CD4-positive, alpha-beta T cell (primary cell): ENCODE results near the gene ERO1A. TPM values are rescaled to one million over a fixed set of nuclear protein-coding genes. Genes with fewer than 3 reads are reported as not detected.

Experiments used
- ATAC-seq: fragments of 200-7000 bp; cut with Tn5 transposase; one replicate; pipeline ENCODE4 v1.10.0; 2022; ENCODE audit warnings: mild to moderate bottlenecking; ENCODE audit not compliant: poor library complexity
- CTCF ChIA-PET: fragments of 350-600 bp; sonication (Branson Sonifier 250); formaldehyde crosslinking; loops from one replicate; lab custom pipeline; 2021; ENCODE audit warnings: antibody characterized with exemption, inconsistent platforms; lab: Charles Lee
- POLR2A ChIA-PET: fragments of 350-600 bp; sonication (Branson Sonifier 250); formaldehyde crosslinking; loops from one replicate; lab custom pipeline; 2021; ENCODE audit warnings: antibody characterized with exemption, inconsistent platforms; lab: Charles Lee
- DNase-seq, 14 experiments: peaks; one replicate each; pipeline ENCODE4 v3.0.0-alpha.2; 2013 to 2020; ENCODE audit warnings: mixed read lengths in 2 of 14
- H3K27ac ChIP-seq, 2 donors: one replicate each; pipeline versions ENCODE4 v1.5.1 to v1.7.0; 2013; ENCODE audit warnings: low read length in 2 of 2, low read depth in 1 of 2, mild to moderate bottlenecking in 1 of 2
- H3K27me3 ChIP-seq, 2 experiments: 1 replicate in 1 of 2; 2 replicates in 1 of 2; pipeline versions ENCODE4 v1.6.1 to v1.7.0; 2013; ENCODE audit warnings: low read length in 2 of 2, control low read depth in 1 of 2, mild to moderate bottlenecking in 1 of 2, moderate library complexity in 1 of 2; ENCODE audit not compliant: insufficient read depth in 2 of 2, control insufficient read depth in 1 of 2
- H3K36me3 ChIP-seq: one replicate; pipeline ENCODE4 v1.6.1; 2013; ENCODE audit warnings: low read length, control low read depth; ENCODE audit not compliant: insufficient read depth
- H3K4me1 ChIP-seq: one replicate; pipeline ENCODE4 v1.6.1; 2013; ENCODE audit warnings: low read length, control low read depth; ENCODE audit not compliant: insufficient read depth
- H3K4me3 ChIP-seq: one replicate; pipeline ENCODE4 v1.5.1; 2013; ENCODE audit warnings: mild to moderate bottlenecking, low read length, moderate library complexity
- H3K9me3 ChIP-seq, 2 experiments: 1 replicate in 1 of 2; 2 replicates in 1 of 2; pipeline versions ENCODE4 v1.6.1 to v1.7.0; 2013; ENCODE audit warnings: low read length in 2 of 2, mild to moderate bottlenecking in 2 of 2, control low read depth in 1 of 2, moderate library complexity in 1 of 2; ENCODE audit not compliant: control insufficient read depth in 1 of 2, insufficient read depth in 1 of 2
- H3K27ac Mint-ChIP-seq: one replicate; pipeline ENCODE4 v1.8.0; 2020; ENCODE audit warnings: mixed read lengths
- H3K27me3 Mint-ChIP-seq: one replicate; pipeline ENCODE4 v1.8.0; 2021; ENCODE audit warnings: mixed read lengths
- H3K36me3 Mint-ChIP-seq: one replicate; pipeline ENCODE4 v1.8.0; 2021; ENCODE audit warnings: low read depth, mixed read lengths
- H3K4me1 Mint-ChIP-seq: one replicate; pipeline ENCODE4 v1.8.0; 2021; ENCODE audit warnings: low read depth, mixed read lengths
- H3K4me3 Mint-ChIP-seq: one replicate; pipeline ENCODE4 v1.8.0; 2020; ENCODE audit warnings: mild to moderate bottlenecking, mixed read lengths
- H3K9me3 Mint-ChIP-seq: one replicate; pipeline ENCODE4 v1.8.0; 2020; ENCODE audit warnings: mixed read lengths
- intact Hi-C, 2 experiments: fragments of 100-400 bp; cut with DNase I in 1 of 2; cut with micrococcal nuclease in 1 of 2; formaldehyde crosslinking; loops; one replicate each; pipeline versions ENCODE4 v1.15.1 to v1.9.0; 2023 to 2025; cut with DNase I, micrococcal nuclease
- polyA plus RNA-seq, 2 donors: library from polyadenylated mRNA; unstranded; fragments of 120-200 nt; gene quantifications; one replicate each; pipeline ENCODE4 v1.2.1, GENCODE V29; 2013
- total RNA-seq, 174 experiments: library from RNA in 2 of 174; stranded (reverse) in 2 of 174; gene quantifications; one replicate each; pipeline ENCODE4 v1.2.3 and lab custom pipeline; 2021 to 2026
- TF ChIP-seq, protein P1 (sequence below): fragments of 200-600 bp; IDR thresholded peaks from one replicate; pipeline ENCODE4 v1.8.0; 2022; ENCODE audit warnings: antibody characterized with exemption, mild to moderate bottlenecking

Gene ERO1A, protein sequence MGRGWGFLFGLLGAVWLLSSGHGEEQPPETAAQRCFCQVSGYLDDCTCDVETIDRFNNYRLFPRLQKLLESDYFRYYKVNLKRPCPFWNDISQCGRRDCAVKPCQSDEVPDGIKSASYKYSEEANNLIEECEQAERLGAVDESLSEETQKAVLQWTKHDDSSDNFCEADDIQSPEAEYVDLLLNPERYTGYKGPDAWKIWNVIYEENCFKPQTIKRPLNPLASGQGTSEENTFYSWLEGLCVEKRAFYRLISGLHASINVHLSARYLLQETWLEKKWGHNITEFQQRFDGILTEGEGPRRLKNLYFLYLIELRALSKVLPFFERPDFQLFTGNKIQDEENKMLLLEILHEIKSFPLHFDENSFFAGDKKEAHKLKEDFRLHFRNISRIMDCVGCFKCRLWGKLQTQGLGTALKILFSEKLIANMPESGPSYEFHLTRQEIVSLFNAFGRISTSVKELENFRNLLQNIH
- 10 to 100 TPM; 58.6 to 60.7 TPM for total RNA-seq
- polyA plus RNA-seq (2013, experiment 1 of 2), result 56.3 TPM
- polyA plus RNA-seq (2013, experiment 2 of 2), result 64.4 TPM
- 74.2 to 310 (median 155) reads per million in 172 experiments for total RNA-seq (lab: John Stamatoyannopoulos, UW)

DNA sequence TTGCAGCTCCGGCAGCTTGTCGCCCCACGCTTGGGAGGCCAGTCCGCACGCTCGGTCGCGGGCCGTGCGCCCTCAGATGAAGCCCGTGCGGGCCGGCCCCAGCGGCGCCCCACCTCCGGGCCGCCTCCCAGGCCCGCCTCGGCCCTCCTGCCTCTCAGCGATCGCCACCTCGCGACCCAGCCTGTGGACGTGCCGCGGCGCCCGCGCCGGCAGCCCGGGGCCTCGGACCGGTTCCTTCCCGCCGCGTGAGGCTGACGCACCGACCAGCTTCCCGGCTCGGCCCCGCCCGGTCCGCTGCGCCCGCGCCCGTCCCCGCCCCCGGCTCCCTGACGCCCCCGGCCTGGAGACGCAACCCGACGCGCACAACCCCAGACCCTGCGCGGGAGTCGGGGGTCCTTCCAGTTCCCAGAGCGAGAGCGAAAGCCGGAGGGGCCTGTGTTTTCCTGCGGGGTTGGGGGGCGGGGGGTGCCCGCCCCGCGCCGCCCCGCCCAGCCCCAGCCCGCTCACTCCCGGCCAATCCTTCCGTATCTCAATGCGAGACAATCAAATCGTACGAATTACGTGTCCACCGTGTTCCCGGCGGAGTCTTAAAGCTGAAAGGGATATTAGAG lies at the start of gene ERO1A:
Gene ERO1A, minus strand, starts transcription at position 78 of the 611 bp plus-strand sequence. Its CDS starts 77 bp downstream, at position 1.
- Histone ChIP-seq H3K9me3 (no peaks in the 10 kb centered on the region), H3K27me3 (no peaks in the 10 kb centered on the region), H3K4me1 (peaks cover 31% of the 10 kb centered on the region), H3K27ac (peak within 1 kb of the TSS; percentile 54 to 91), H3K4me3 (peak within 1 kb of the TSS; percentile 92), H3K36me3 (no peaks in the 10 kb centered on the region)
- ATAC-seq (peak; percentile 55), DNase-seq (peak in 13 of 14 experiments; percentile 26 to 85 (median 49))
- intact Hi-C loops, result loop anchor here in 1 of 2 experiments (2.0 kb wide), 1 partner anchor 17 kb away; no protein-coding TSS in a partner anchor
- Mint-ChIP-seq H3K9me3 (no peaks in the 10 kb centered on the region), H3K27me3 (no peaks in the 10 kb centered on the region), H3K4me3 (peak within 1 kb of the TSS; percentile 99), H3K4me1 (peaks cover 44% of the 10 kb centered on the region), H3K27ac (peak within 1 kb of the TSS; percentile 89), H3K36me3 (peaks cover 8% of the 10 kb centered on the region)
- ChIA-PET CTCF (interaction anchor here (1.6 kb wide), 1 partner anchor 28 kb away, joined by 4 read pairs; no protein-coding TSS in a partner anchor), POLR2A (interaction anchor here (0.9 to 4.2 kb wide), 19 partner anchors 8 to 458 kb away, joined by 3 to 42 read pairs (median 5); partner anchors contain the start of genes DDHD1, GNPNAT1, GPR137C and PSMC6)
- TF ChIP-seq, protein P1, sequence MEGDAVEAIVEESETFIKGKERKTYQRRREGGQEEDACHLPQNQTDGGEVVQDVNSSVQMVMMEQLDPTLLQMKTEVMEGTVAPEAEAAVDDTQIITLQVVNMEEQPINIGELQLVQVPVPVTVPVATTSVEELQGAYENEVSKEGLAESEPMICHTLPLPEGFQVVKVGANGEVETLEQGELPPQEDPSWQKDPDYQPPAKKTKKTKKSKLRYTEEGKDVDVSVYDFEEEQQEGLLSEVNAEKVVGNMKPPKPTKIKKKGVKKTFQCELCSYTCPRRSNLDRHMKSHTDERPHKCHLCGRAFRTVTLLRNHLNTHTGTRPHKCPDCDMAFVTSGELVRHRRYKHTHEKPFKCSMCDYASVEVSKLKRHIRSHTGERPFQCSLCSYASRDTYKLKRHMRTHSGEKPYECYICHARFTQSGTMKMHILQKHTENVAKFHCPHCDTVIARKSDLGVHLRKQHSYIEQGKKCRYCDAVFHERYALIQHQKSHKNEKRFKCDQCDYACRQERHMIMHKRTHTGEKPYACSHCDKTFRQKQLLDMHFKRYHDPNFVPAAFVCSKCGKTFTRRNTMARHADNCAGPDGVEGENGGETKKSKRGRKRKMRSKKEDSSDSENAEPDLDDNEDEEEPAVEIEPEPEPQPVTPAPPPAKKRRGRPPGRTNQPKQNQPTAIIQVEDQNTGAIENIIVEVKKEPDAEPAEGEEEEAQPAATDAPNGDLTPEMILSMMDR, result no peak

DNA sequence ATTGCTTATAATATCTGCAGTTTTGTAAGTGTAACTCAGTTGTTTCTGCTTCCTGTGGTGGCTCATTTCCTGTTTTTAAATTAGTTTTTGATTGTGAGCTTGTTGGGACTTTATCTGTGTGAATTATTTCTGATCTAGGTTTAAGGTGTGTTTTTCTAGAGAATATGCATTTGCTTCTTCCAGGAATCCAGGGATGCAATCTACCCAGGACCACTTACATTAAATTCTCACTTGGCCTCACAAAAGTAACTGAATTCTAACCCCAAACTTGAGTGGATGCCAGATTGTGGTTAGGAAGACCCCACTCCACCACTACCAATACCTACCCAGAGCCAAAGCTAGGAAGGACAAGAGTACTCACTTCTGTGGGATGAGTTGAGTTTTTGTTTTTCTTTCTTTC lies 46.5 kb upstream of the ERO1A start:
- H3K36me3 Mint-ChIP-seq, result peaks cover 19% of the 10 kb centered on the region
- H3K27me3 ChIP-seq, result no peaks in the 10 kb centered on the region
- peaks cover 39% of the 10 kb centered on the region for H3K4me1 ChIP-seq
- peaks cover 21% of the 10 kb centered on the region for H3K36me3 ChIP-seq
- no peaks in the 10 kb centered on the region for H3K9me3 ChIP-seq
- peak overlapping the region; percentile 76 for H3K4me3 Mint-ChIP-seq
- peak in 4 of 14 experiments; percentile 21 to 65 (median 46) for DNase-seq
- peak overlapping the region; percentile 98 for H3K27ac Mint-ChIP-seq
- intact Hi-C loops, result loop anchor here in 1 of 2 experiments (1.0 to 5.0 kb wide), 4 partner anchors 35 to 190 kb away; partner anchors contain the start of genes GPR137C, PSMC6 and TXNDC16
- peak; percentile 63 for ATAC-seq
- H3K4me1 Mint-ChIP-seq, result peaks cover 83% of the 10 kb centered on the region
- H3K9me3 Mint-ChIP-seq, result no peaks in the 10 kb centered on the region
- CTCF ChIA-PET, result interaction anchor here (0.9 to 2.0 kb wide), 4 partner anchors 11 to 49 kb away, joined by 3 to 6 read pairs (median 4); partner anchors contain the start of genes GNPNAT1 and STYX
- POLR2A ChIA-PET, result interaction anchor here (0.6 to 4.7 kb wide), 29 partner anchors 8 to 895 kb away, joined by 3 to 113 read pairs (median 5); partner anchors contain the start of genes DDHD1, ERO1A, GNPNAT1 and GPR137C
- no peaks in the 10 kb centered on the region for H3K27me3 Mint-ChIP-seq
- peak overlapping the region; percentile 77 to 81 for H3K27ac ChIP-seq
- TF ChIP-seq, protein P1, result no peak
- peak overlapping the region; percentile 41 for H3K4me3 ChIP-seq

DNA sequence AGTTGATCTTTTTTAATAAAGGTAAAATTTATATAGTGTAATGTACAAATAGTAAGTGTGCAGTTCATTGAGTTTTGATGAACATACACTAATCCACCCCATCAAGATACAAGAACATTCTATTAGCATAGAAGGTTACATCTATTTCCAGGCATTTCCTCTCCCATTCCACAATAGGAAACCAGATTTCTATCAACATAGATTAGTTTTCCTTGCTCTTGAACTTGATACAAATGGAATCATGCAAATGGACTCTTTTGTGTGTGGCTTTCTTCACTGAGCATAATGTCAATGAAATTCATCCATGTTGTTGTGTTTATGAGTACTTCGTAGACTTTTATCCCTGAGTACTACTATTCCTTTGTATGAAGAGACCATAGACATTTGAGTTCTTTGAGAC lies 45.4 kb upstream of the ERO1A start:
- Mint-ChIP-seq H3K9me3 (no peaks in the 10 kb centered on the region), H3K4me1 (peaks cover 86% of the 10 kb centered on the region), H3K27ac (peak overlapping the region; percentile 98), H3K36me3 (peaks cover 17% of the 10 kb centered on the region), H3K27me3 (no peaks in the 10 kb centered on the region), H3K4me3 (peak overlapping the region; percentile 0)
- TF ChIP-seq, protein P1, result no peak
- Histone ChIP-seq H3K9me3 (no peaks in the 10 kb centered on the region), H3K27ac (peak overlapping the region; percentile 14 to 81), H3K36me3 (peaks cover 13% of the 10 kb centered on the region), H3K4me1 (peaks cover 39% of the 10 kb centered on the region), H3K27me3 (no peaks in the 10 kb centered on the region), H3K4me3 (no peak overlapping the region)
- ChIA-PET POLR2A (interaction anchor here (1.5 to 4.7 kb wide), 7 partner anchors 11 to 894 kb away, joined by 3 to 113 read pairs (median 12); partner anchors contain the start of genes ERO1A and STYX), CTCF (interaction anchor here (0.6 to 0.9 kb wide), 2 partner anchors 13 to 705 kb away, joined by 3 read pairs; no protein-coding TSS in a partner anchor)
- intact Hi-C loops, result loop anchor here in 1 of 2 experiments (5.0 kb wide), 3 partner anchors 33 to 188 kb away; partner anchors contain the start of genes GPR137C, PSMC6 and TXNDC16
- DNase-seq, result no peak
- ATAC-seq, result no peak
